ENCODE data around the gene SAP25. TPM values are rescaled to one million over a fixed set of nuclear protein-coding genes. Genes with fewer than 3 reads are reported as not detected.

The SAP25 gene
- total and polyA plus RNA-seq, 2 of the 8 experiments (the other 6 are each of a cell fraction or from before 2014, with no cell fraction given) = 3.6 to 5.8 TPM

GRCh38 chr7:100578246-100579183 is 4.8 kb upstream of the SAP25 start:
- Histone ChIP-seq H3K9me3 (ENCODE audit: insufficient read depth in 2 of 2, low read depth in 1 of 2, low read length in 1 of 2) (no peaks in the 10 kb centered on the region), H2AK5ac (ENCODE audit: low read depth, low read length) (no peak overlapping the region), H3K4me3 (ENCODE audit: extremely low read depth in 1 of 4, insufficient read depth in 2 of 4, low read depth in 3 of 4, low read length in 4 of 4) (no peak overlapping the region), H3K36me3 (ENCODE audit: control insufficient read depth in 2 of 4, insufficient read depth in 4 of 4, low read length in 3 of 4) (peaks cover 15 to 41% (median 37%) of the 10 kb centered on the region in 4 experiments), H2BK15ac (ENCODE audit: low read length) (no peak overlapping the region), H4K91ac (replicated peaks; ENCODE audit: insufficient read length, low read length) (no peak overlapping the region), H2BK12ac (ENCODE audit: low read depth, low read length) (no peak overlapping the region), H3K4me1 (replicated peaks in 1 of 4; ENCODE audit: control insufficient read depth in 3 of 4, insufficient read depth in 4 of 4, low read length in 3 of 4) (peaks cover 0 to 9% (median 3%) of the 10 kb centered on the region in 4 experiments; a peak in 6 of 7 replicates), H2BK5ac (ENCODE audit: low read depth, low read length) (no peak overlapping the region), H3K27me3 (replicated peaks in 1 of 4; ENCODE audit: control insufficient read depth in 3 of 4, extremely low read depth in 1 of 4, insufficient read depth in 3 of 4, low read length in 3 of 4) (peaks cover 0 to 2% (median 0%) of the 10 kb centered on the region in 4 experiments; a peak in 1 of 7 replicates), H3K23me2 (ENCODE audit: low read depth, low read length) (peaks cover 7% of the 10 kb centered on the region), H3K4me2 (ENCODE audit: insufficient read depth in 1 of 2, low read depth in 2 of 2, low read length in 2 of 2) (no peak overlapping the region), H3K18ac (ENCODE audit: extremely low read depth, low read length) (no peak overlapping the region), H4K8ac (ENCODE audit: extremely low read depth, insufficient read depth, low read length) (no peak overlapping the region), H3K79me2 (ENCODE audit: control insufficient read depth in 1 of 2, insufficient read depth in 2 of 2, low read length in 2 of 2) (peaks cover 0 to 4% of the 10 kb centered on the region in 2 experiments; a peak in 1 of 4 replicates), H4K5ac (ENCODE audit: insufficient read length, low read depth, low read length) (no peak overlapping the region), H3K27ac (ENCODE audit: low read depth, low read length) (no peak overlapping the region), H3K23ac (ENCODE audit: insufficient read length) (no peak overlapping the region), H4K20me1 (replicated peaks in 1 of 2; ENCODE audit: control insufficient read depth in 1 of 2, insufficient read depth in 2 of 2, low read length in 2 of 2) (peaks cover 2 to 19% of the 10 kb centered on the region in 2 experiments), H3K56ac (replicated peaks; ENCODE audit: insufficient read length, low read depth, low read length) (no peak overlapping the region), H3K4ac (replicated peaks; ENCODE audit: insufficient read length, low read depth, low read length) (no peak overlapping the region), H3K79me1 (ENCODE audit: low read depth, low read length) (peaks cover 7% of the 10 kb centered on the region), H2AFZ (ENCODE audit: low read length) (no peak overlapping the region), H2BK120ac (replicated peaks; ENCODE audit: low read depth, low read length) (no peak overlapping the region), H2BK20ac (ENCODE audit: low read length) (no peak overlapping the region), H3K9ac (replicated peaks in 1 of 4; ENCODE audit: extremely low read depth in 1 of 4, low read depth in 3 of 4, low read length in 3 of 4) (no peak overlapping the region), H3K14ac (ENCODE audit: insufficient read length) (no peak overlapping the region)
- DNase-seq (ENCODE audit: low read depth in 1 of 2, low spot score in 2 of 2) = no peak
- no peak for FAIRE-seq
- 92% methylated on average over 27 of the region's 28 CpGs; no CpG with 5 or more reads in 1 of the 2 experiments for WGBS, 2 experiments (ENCODE audit: extremely low coverage in 1 of 2, insufficient coverage in 1 of 2, insufficient read length in 1 of 2, insufficient replicate concordance in 2 of 2, low coverage in 1 of 2, low lambda C conversion rate in 2 of 2, missing lambda C conversion rate in 1 of 2)
- ChIA-PET POLR2A (ENCODE audit: partially characterized antibody) (interaction anchor here (0.6 to 1.2 kb wide), 4 partner anchors 11 to 581 kb away, joined by 3 read pairs; no protein-coding TSS in a partner anchor), CTCF (ENCODE audit: partially characterized antibody) (interaction anchor here (0.6 to 3.8 kb wide), 9 partner anchors 8 to 146 kb away, joined by 3 to 16 read pairs (median 5); partner anchors contain the start of genes FBXO24, LRCH4 and MOSPD3)
- TF ChIP-seq CTCF (IDR thresholded peaks at IDR 0.05; ENCODE audit: control extremely low read depth in 1 of 3, insufficient read depth in 1 of 3, low read depth in 1 of 3, low read length in 3 of 3) = no peak
- TF ChIP-seq ATF2 (IDR thresholded peaks at IDR 0.05; ENCODE audit: low read length) = no peak
- no peak for TF ChIP-seq TAF1 (IDR thresholded peaks at IDR 0.05; ENCODE audit: low read depth, low read length)
- TF ChIP-seq SIRT6 (IDR thresholded peaks at IDR 0.05; ENCODE audit: low read length) = no peak
